ENCODE results near the gene CHRNA9.
A peak's percentile ranks its signal among the peaks of the same experiment; 100 is the strongest.
"Not testable (repeated sequence)": the region's sequence is repeated elsewhere in the genome, so short reads cannot be mapped to it uniquely, and the experiment has no call there.

The CHRNA9 gene

GRCh38 chr4:40334591-40335524 is at the start of gene CHRNA9:
TSS of gene CHRNA9 (plus strand) at chr4:40335333. CDS start at chr4:40335468, 135 bp downstream.
- no peak for DNase-seq (ENCODE audit: low spot score)

GRCh38 chr4:40285692-40286091 is 49.4 kb upstream of the CHRNA9 start:
- no peak for DNase-seq (ENCODE audit: low spot score)

- DNase-seq (ENCODE audit: low spot score): no peak
These were observed 46.6 kb upstream of the CHRNA9 start for GRCh38 chr4:40288566-40288965.

GRCh38 chr4:40289366-40290188 is 45.6 kb upstream of the CHRNA9 start:
- DNase-seq (ENCODE audit: low spot score): no peak

GRCh38 chr4:40290611-40291186 is 44.4 kb upstream of the CHRNA9 start:
- DNase-seq (ENCODE audit: low spot score): not testable (repeated sequence)

GRCh38 chr4:40292313-40292759 is 42.8 kb upstream of the CHRNA9 start:
- peak; percentile 40 for DNase-seq (ENCODE audit: low spot score)

GRCh38 chr4:40294339-40294738 is 40.8 kb upstream of the CHRNA9 start:
- no peak for DNase-seq (ENCODE audit: low spot score)

- not testable (repeated sequence) for DNase-seq (ENCODE audit: low spot score)
These were observed 40.1 kb upstream of the CHRNA9 start for GRCh38 chr4:40295030-40295429.

- DNase-seq (ENCODE audit: low spot score): no peak
These were observed 39.6 kb upstream of the CHRNA9 start for GRCh38 chr4:40295572-40295971.

GRCh38 chr4:40299126-40299525 is 36.0 kb upstream of the CHRNA9 start:
- no peak for DNase-seq (ENCODE audit: low spot score)

- no peak for DNase-seq (ENCODE audit: low spot score)
These were observed 35.3 kb upstream of the CHRNA9 start for GRCh38 chr4:40299811-40300292.

- no peak for DNase-seq (ENCODE audit: low spot score)
These were observed 34.6 kb upstream of the CHRNA9 start for GRCh38 chr4:40300371-40301162.

- DNase-seq (ENCODE audit: low spot score): no peak
These were observed 33.5 kb upstream of the CHRNA9 start for GRCh38 chr4:40301603-40302002.

GRCh38 chr4:40303751-40304150 is 31.4 kb upstream of the CHRNA9 start:
- no peak for DNase-seq (ENCODE audit: low spot score)

GRCh38 chr4:40305328-40306170 is 29.6 kb upstream of the CHRNA9 start:
- no peak for DNase-seq (ENCODE audit: low spot score)

GRCh38 chr4:40306226-40306625 is 28.9 kb upstream of the CHRNA9 start:
- no peak for DNase-seq (ENCODE audit: low spot score)

- no peak for DNase-seq (ENCODE audit: low spot score)
These were observed 28.2 kb upstream of the CHRNA9 start for GRCh38 chr4:40306976-40307375.

- DNase-seq (ENCODE audit: low spot score): no peak
These were observed 27.3 kb upstream of the CHRNA9 start for GRCh38 chr4:40307627-40308497.

- DNase-seq (ENCODE audit: low spot score): no peak
These were observed 26.5 kb upstream of the CHRNA9 start for GRCh38 chr4:40308528-40309122.
